Measurements from ENCODE around the gene OXGR1.

OXGR1 gene

GRCh38 chr13:97018029-97018819, 23.9 kb upstream of the OXGR1 start:
- ATAC-seq (replicated peaks; ENCODE audit: extremely low read depth, poor library complexity, severe bottlenecking) (no peak), DNase-seq (ENCODE audit: low spot score in 2 of 2) (peak in 1 of 2 donors; percentile 13)
- peaks cover 66% of the 10 kb centered on the region for H3K27me3 Mint-ChIP-seq
- no peaks in the 10 kb centered on the region for H3K36me3 Mint-ChIP-seq (ENCODE audit: insufficient read depth)
- no peak overlapping the region for H3K4me3 Mint-ChIP-seq
- no peak overlapping the region for H3K27ac Mint-ChIP-seq (ENCODE audit: low read depth)
- H3K9me3 Mint-ChIP-seq, result no peaks in the 10 kb centered on the region
- H3K4me1 Mint-ChIP-seq, result peaks cover 5% of the 10 kb centered on the region

GRCh38 chr13:97017322-97017721, 23.0 kb upstream of the OXGR1 start:
- no peaks in the 10 kb centered on the region for H3K36me3 Mint-ChIP-seq (ENCODE audit: insufficient read depth)
- DNase-seq (ENCODE audit: low spot score in 2 of 2), result no peak
- no peak overlapping the region for H3K4me3 Mint-ChIP-seq
- ATAC-seq (replicated peaks; ENCODE audit: extremely low read depth, poor library complexity, severe bottlenecking), result no peak
- H3K9me3 Mint-ChIP-seq, result no peaks in the 10 kb centered on the region
- H3K27ac Mint-ChIP-seq (ENCODE audit: low read depth), result no peak overlapping the region
- peaks cover 5% of the 10 kb centered on the region for H3K4me1 Mint-ChIP-seq
- peaks cover 64% of the 10 kb centered on the region for H3K27me3 Mint-ChIP-seq

GRCh38 chr13:97015661-97016350, 21.5 kb upstream of the OXGR1 start:
- H3K4me3 Mint-ChIP-seq, result no peak overlapping the region
- H3K27me3 Mint-ChIP-seq, result peaks cover 65% of the 10 kb centered on the region
- no peaks in the 10 kb centered on the region for H3K36me3 Mint-ChIP-seq (ENCODE audit: insufficient read depth)
- peaks cover 5% of the 10 kb centered on the region for H3K4me1 Mint-ChIP-seq
- H3K9me3 Mint-ChIP-seq, result no peaks in the 10 kb centered on the region
- ATAC-seq (replicated peaks; ENCODE audit: extremely low read depth, poor library complexity, severe bottlenecking), result no peak
- H3K27ac Mint-ChIP-seq (ENCODE audit: low read depth), result no peak overlapping the region
- no peak for DNase-seq (ENCODE audit: low spot score in 2 of 2)

- Mint-ChIP-seq H3K36me3 (ENCODE audit: insufficient read depth) (no peaks in the 10 kb centered on the region), H3K9me3 (no peaks in the 10 kb centered on the region), H3K4me3 (no peak overlapping the region), H3K27me3 (peaks cover 55% of the 10 kb centered on the region), H3K27ac (ENCODE audit: low read depth) (peak overlapping the region; percentile 13), H3K4me1 (peaks cover 5% of the 10 kb centered on the region)
- ATAC-seq (replicated peaks; ENCODE audit: extremely low read depth, poor library complexity, severe bottlenecking) (no peak), DNase-seq (ENCODE audit: low spot score in 2 of 2) (no peak)
These were observed 18.2 kb upstream of the OXGR1 start for GRCh38 chr13:97012251-97013048.

- peaks cover 55% of the 10 kb centered on the region for H3K27me3 Mint-ChIP-seq
- ATAC-seq (replicated peaks; ENCODE audit: extremely low read depth, poor library complexity, severe bottlenecking), result no peak
- H3K27ac Mint-ChIP-seq (ENCODE audit: low read depth), result no peak overlapping the region
- H3K9me3 Mint-ChIP-seq, result no peaks in the 10 kb centered on the region
- H3K4me3 Mint-ChIP-seq, result no peak overlapping the region
- no peak for DNase-seq (ENCODE audit: low spot score in 2 of 2)
- no peaks in the 10 kb centered on the region for H3K36me3 Mint-ChIP-seq (ENCODE audit: insufficient read depth)
- peaks cover 5% of the 10 kb centered on the region for H3K4me1 Mint-ChIP-seq
These were observed 17.3 kb upstream of the OXGR1 start for GRCh38 chr13:97011446-97012131.

GRCh38 chr13:97008643-97009042, 14.4 kb upstream of the OXGR1 start:
- no peak for ATAC-seq (replicated peaks; ENCODE audit: extremely low read depth, poor library complexity, severe bottlenecking)
- H3K27ac Mint-ChIP-seq (ENCODE audit: low read depth), result no peak overlapping the region
- peaks cover 32% of the 10 kb centered on the region for H3K27me3 Mint-ChIP-seq
- H3K9me3 Mint-ChIP-seq, result no peaks in the 10 kb centered on the region
- no peak overlapping the region for H3K4me3 Mint-ChIP-seq
- no peaks in the 10 kb centered on the region for H3K4me1 Mint-ChIP-seq
- H3K36me3 Mint-ChIP-seq (ENCODE audit: insufficient read depth), result no peaks in the 10 kb centered on the region
- DNase-seq (ENCODE audit: low spot score in 2 of 2), result no peak

- H3K4me3 Mint-ChIP-seq, result no peak overlapping the region
- H3K36me3 Mint-ChIP-seq (ENCODE audit: insufficient read depth), result no peaks in the 10 kb centered on the region
- DNase-seq (ENCODE audit: low spot score in 2 of 2) (no peak), ATAC-seq (replicated peaks; ENCODE audit: extremely low read depth, poor library complexity, severe bottlenecking) (no peak)
- H3K4me1 Mint-ChIP-seq, result no peaks in the 10 kb centered on the region
- H3K9me3 Mint-ChIP-seq, result no peaks in the 10 kb centered on the region
- H3K27me3 Mint-ChIP-seq, result peaks cover 15% of the 10 kb centered on the region
- H3K27ac Mint-ChIP-seq (ENCODE audit: low read depth), result no peak overlapping the region
These were observed 11.5 kb upstream of the OXGR1 start for GRCh38 chr13:97005625-97006262.

- Mint-ChIP-seq H3K4me1 (no peaks in the 10 kb centered on the region), H3K9me3 (no peaks in the 10 kb centered on the region), H3K4me3 (no peak overlapping the region), H3K27ac (ENCODE audit: low read depth) (no peak overlapping the region), H3K36me3 (ENCODE audit: insufficient read depth) (no peaks in the 10 kb centered on the region), H3K27me3 (peaks cover 15% of the 10 kb centered on the region)
- no peak for ATAC-seq (replicated peaks; ENCODE audit: extremely low read depth, poor library complexity, severe bottlenecking)
- no peak for DNase-seq (ENCODE audit: low spot score in 2 of 2)
These were observed 10.6 kb upstream of the OXGR1 start for GRCh38 chr13:97004886-97005285.

GRCh38 chr13:97004096-97004876, 10.0 kb upstream of the OXGR1 start:
- Mint-ChIP-seq H3K4me1 (no peaks in the 10 kb centered on the region), H3K27ac (ENCODE audit: low read depth) (no peak overlapping the region), H3K27me3 (peaks cover 16% of the 10 kb centered on the region), H3K4me3 (no peak overlapping the region), H3K9me3 (no peaks in the 10 kb centered on the region), H3K36me3 (ENCODE audit: insufficient read depth) (no peaks in the 10 kb centered on the region)
- ATAC-seq (replicated peaks; ENCODE audit: extremely low read depth, poor library complexity, severe bottlenecking) (no peak), DNase-seq (ENCODE audit: low spot score in 2 of 2) (no peak)

GRCh38 chr13:97003071-97003470, 8.8 kb upstream of the OXGR1 start:
- peaks cover 27% of the 10 kb centered on the region for H3K27me3 Mint-ChIP-seq
- H3K4me3 Mint-ChIP-seq, result no peak overlapping the region
- DNase-seq (ENCODE audit: low spot score in 2 of 2), result no peak
- H3K36me3 Mint-ChIP-seq (ENCODE audit: insufficient read depth), result no peaks in the 10 kb centered on the region
- H3K9me3 Mint-ChIP-seq, result no peaks in the 10 kb centered on the region
- ATAC-seq (replicated peaks; ENCODE audit: extremely low read depth, poor library complexity, severe bottlenecking), result no peak
- H3K4me1 Mint-ChIP-seq, result no peaks in the 10 kb centered on the region
- H3K27ac Mint-ChIP-seq (ENCODE audit: low read depth), result no peak overlapping the region

- ATAC-seq (replicated peaks; ENCODE audit: extremely low read depth, poor library complexity, severe bottlenecking) (no peak), DNase-seq (ENCODE audit: low spot score in 2 of 2) (no peak)
- Mint-ChIP-seq H3K27me3 (peaks cover 32% of the 10 kb centered on the region), H3K36me3 (ENCODE audit: insufficient read depth) (no peaks in the 10 kb centered on the region), H3K9me3 (no peaks in the 10 kb centered on the region), H3K27ac (ENCODE audit: low read depth) (no peak overlapping the region), H3K4me3 (no peak overlapping the region), H3K4me1 (no peaks in the 10 kb centered on the region)
These were observed 8.3 kb upstream of the OXGR1 start for GRCh38 chr13:97002581-97002980.
